ENCODE data around the gene RSAD2. TPM values are rescaled to one million over a fixed set of nuclear protein-coding genes. Genes with fewer than 3 reads are reported as not detected.

Gene RSAD2
- total RNA-seq, 1 experiment from 2014 or later = 0.48 TPM

DNA sequence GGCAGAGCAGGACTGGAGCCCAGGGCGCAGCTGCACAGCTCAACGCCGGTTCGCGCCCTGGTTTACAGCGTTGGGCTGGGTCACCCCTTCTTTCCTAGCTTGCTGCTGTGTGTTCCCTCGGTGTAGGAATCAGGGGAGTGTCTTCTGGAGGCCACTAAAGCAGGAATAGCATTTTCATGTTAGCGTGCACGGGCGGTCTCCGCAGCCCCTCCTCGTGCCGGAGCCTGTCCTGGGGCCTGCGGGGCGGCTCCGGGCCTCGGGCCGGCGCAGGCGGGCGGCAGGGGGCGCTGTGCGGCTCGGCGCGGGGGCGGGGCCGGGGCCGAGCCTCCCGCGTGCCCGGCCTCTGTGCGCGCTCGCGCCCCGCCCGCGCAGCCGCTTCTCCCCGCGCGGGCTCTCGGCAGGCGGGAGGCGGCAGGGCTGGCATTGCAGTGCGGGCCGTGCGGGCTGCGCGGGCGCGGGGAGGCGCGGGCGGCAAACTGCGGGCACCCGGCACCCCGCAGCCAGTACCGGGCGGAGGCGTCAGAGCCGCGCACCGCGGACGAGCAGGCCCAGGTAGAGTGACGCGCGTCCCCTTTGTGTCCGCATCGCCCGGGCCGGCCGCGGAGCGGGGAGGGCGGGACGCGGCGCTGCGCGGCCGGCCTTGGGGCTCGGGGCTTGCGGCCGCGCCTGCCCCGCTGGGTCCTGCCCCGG lies 39.6 kb downstream of the RSAD2 start, which contains the start of gene RNF144A:
Gene RNF144A (plus strand): TSS at position 342 of the 690 bp plus-strand sequence. CDS start 79,515 bp downstream, outside the sequence.
- DNase-seq (ENCODE audit: low read depth, low spot score) = peak; percentile 66
- in situ Hi-C loops (cut with HindIII; ENCODE audit: low pct_unique_long_range_greater_than_20kb, low sequenced_read_pairs) = no loop called here

DNA sequence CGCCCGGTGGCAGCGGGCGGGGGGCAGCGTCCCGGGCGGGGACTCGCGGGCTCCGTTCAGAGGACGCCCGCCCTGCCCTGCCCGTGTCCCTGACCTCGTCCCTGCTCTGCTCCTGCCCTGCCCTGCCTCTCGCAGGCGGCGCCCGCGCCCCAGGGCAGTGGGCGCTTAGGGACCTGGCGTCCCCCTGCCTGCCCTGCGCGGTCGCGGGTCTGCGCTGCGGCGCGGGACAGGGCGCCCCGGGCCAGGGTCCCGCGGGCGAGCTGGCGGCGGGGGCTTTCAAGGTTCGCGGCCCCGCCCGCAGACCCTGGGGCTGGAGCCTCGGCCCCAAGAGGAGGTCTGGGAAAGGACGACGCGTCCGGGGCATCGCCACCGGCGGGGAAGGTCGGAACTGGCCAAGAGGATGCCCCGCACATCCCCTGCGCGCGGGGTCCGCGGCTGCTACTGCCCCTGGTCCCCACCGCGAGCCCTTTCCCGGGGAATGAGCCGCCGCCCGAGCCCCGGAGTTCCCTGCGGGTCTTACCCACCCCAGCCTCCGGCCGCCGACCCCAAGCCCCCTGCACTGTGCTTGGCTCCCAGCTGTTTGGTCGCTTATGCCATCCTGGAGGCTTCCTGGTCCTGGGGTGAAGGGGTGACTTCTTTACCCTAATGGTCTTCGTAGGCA lies 40.3 kb downstream of the RSAD2 start:
- in situ Hi-C loops (cut with HindIII; ENCODE audit: low pct_unique_long_range_greater_than_20kb, low sequenced_read_pairs) = no loop called here
- DNase-seq (ENCODE audit: low read depth, low spot score) = no peak

DNA sequence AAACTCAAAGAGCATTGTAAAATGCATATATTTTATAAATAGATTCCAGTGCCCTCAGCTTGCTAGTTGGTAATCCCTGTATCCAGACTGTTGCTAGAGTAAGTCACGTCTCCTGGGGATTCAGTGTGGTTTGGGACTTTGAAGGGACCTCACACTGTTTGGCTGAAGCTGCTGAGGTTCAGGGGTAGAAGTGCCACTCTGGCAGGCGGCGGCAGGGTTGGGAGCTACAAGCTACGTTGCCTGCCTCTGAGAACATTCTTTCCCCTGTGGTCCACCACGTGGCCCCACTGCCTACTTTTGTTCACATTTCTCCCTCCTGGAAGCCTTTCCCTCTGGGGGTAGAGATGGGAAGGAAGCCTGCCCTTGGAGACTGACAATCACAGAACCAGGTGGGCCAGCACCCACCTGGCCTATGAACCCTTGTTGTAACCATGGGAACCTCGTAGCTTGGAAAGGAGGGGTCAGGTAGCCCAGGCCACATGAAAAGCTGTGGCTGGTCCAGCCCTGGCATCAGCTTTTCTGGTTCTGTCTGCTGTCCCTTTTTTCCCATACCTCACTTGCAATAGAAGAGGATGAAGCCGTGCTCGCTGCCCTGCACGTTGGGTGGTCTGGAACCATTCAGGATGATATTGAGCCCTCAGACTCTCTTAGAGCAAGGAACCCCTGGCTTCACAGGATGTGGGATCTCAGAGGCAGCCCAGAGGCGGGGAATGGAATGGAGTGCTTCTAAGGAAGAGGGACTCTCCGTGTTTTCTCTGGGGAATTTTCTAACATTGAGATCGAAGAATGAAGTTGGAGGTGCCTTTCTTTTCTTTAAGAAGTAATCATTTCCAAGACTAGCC lies 42.5 kb downstream of the RSAD2 start:
- in situ Hi-C loops (cut with HindIII; ENCODE audit: low pct_unique_long_range_greater_than_20kb, low sequenced_read_pairs) = no loop called here
- no peak for DNase-seq (ENCODE audit: low read depth, low spot score)

DNA sequence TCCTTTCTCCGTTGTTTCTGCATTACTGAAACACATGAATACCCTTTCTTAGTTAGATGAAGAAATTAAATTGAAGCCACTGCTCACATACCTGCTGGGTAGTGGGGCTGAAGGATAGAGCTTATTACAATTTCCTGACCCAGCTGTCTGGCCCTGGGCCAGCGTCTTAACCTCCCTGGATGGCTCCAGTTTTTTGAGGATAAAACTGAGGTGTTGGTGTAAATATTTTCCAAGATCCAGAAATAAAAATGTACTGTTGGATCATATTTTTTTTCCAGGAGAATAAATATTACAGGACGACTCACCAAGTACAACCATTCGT lies 43.1 kb downstream of the RSAD2 start:
- in situ Hi-C loops (cut with HindIII; ENCODE audit: low pct_unique_long_range_greater_than_20kb, low sequenced_read_pairs) = no loop called here

DNA sequence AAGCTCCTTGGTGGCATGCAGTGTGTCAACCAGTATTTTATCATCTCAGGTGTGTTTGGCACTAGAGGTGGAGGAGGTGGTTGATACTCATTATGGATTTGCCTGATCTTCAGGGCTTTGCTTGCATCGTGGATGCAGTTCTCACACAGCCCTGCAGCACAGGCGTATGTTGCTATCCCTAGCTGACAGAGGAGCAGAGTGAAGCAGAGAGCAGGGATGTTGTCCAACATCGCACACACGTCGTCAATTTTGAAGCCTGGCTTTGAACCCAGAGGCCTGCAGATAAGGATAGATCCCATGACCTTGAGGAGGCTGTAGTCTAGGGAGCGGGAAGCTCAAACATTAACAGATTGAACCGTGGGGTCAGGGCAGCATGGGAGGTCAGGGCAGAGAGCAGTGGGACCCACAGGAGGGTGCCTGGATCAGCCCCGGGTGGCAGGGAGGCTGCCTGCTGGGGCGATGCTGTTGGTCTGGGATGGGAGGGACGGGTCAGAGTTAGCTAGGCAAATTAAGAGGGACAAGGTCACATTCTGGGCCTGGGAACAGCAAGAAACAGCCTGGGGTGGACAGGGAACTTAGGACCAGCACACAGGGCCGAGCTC lies 43.8 kb downstream of the RSAD2 start:
- in situ Hi-C loops (cut with HindIII; ENCODE audit: low pct_unique_long_range_greater_than_20kb, low sequenced_read_pairs) = no loop called here

More for the DNA sequence above, 43.1 kb downstream of the RSAD2 start:
- no peak for DNase-seq (ENCODE audit: low read depth, low spot score)

DNA sequence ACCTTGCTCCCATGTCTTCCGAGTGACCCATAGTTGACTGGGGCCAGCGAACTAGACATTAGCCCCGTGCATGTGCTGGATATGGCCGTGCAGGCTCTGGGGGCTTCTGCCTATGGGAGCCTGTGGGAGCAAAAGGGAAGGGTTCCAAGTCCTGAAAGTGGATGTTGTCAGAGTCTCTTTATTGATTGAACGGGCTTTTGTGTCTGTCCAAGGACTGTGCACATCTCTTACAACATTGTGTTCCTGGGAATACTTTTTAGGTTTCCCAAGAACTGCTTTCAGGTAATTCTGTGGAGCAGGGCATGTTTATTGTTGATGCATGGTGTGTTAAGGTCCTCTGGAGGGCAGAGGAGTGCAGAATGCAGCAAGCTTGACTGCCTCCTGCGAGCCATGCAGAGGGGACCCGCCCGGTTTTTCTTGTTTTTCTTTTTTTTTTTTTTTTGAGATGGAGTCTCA lies 44.7 kb downstream of the RSAD2 start:
- in situ Hi-C loops (cut with HindIII; ENCODE audit: low pct_unique_long_range_greater_than_20kb, low sequenced_read_pairs) = no loop called here
- DNase-seq (ENCODE audit: low read depth, low spot score) = peak; percentile 50

More for the DNA sequence above, 43.8 kb downstream of the RSAD2 start:
- no peak for DNase-seq (ENCODE audit: low read depth, low spot score)

DNA sequence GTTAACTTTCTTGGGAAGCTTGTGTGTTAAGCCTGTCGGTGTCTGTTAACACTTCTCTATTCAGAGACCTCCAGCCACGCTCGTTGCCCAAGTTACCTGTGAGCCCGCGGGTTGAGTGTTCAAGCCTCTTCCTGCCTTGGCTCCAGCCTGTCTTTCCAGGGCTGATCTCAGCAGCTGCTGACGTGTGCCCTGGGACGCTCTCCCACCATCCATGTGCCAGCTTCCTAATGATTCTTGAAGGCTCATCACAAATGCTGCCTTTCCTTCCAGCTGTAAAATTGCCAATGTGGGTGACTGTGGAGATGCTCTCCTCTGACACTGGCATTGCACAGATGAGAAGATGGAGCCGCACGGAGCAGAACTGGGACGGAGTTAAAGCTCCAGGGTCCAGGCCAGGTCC lies 45.7 kb downstream of the RSAD2 start:
- no peak for DNase-seq (ENCODE audit: low read depth, low spot score)
- in situ Hi-C loops (cut with HindIII; ENCODE audit: low pct_unique_long_range_greater_than_20kb, low sequenced_read_pairs) = no loop called here

DNA sequence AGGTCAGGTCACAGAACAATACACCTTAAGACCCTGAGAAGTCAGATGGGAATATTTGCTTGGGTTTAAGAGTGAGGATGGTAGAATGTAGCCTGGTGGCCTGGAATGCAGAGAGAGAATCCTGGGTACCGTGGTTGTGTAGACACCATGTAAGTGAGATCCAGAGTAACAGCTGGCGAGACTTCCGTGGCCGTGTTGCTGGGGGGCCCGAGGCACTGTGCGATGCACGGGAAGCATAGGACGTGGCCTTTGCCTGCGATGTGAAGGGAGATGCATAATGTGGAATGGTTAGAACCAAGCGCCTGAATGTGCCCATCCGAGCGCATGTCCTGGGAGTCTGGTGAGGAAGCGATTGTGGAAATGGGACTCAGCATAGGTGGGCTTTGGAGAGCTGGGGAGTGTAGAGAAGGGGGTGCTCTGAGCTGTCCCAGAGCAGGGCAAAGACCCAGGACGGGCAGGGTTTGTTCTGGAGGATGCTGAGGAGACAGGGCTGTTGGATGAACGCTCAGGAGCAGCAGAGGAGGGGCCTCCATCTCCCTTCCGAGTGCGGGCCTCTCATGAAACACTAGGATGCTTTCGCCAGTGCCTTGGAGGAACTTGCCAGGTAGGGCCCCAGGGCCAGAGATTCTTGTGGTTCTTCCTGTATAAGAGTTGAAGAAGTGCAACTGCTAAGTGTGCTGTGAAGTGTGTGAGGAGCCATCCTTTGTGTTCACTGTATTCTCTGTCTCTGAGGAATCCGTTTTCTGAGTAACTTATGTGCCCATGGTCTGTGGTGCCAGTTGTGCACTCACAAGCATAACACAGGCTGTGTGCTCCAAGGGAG lies 46.7 kb downstream of the RSAD2 start:
- in situ Hi-C loops (cut with HindIII; ENCODE audit: low pct_unique_long_range_greater_than_20kb, low sequenced_read_pairs) = no loop called here
- no peak for DNase-seq (ENCODE audit: low read depth, low spot score)

DNA sequence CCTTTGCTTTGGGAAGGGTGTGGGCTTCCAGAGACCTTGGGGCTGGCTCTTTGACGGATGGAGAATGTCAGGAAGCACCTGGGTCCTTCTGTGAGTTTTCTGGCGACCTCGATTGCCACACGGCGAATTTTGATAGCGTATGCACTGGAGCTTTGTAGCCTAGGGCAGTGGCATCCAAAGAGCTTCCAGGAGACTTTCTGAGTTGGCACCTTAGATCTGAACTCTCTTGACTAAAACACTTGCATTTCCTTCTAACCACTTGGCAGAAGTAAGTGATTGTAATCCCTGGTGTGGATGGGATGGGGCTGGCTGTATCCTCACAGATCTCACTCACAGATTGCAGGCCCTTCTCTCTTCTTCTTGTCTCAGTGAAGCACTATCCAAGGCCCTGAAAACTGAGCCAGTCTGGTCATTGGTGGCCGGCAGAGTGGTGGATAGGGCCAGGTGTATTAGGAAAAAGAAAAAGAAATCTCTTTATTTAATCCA lies 47.4 kb downstream of the RSAD2 start:
- in situ Hi-C loops (cut with HindIII; ENCODE audit: low pct_unique_long_range_greater_than_20kb, low sequenced_read_pairs) = no loop called here
- DNase-seq (ENCODE audit: low read depth, low spot score) = no peak

DNA sequence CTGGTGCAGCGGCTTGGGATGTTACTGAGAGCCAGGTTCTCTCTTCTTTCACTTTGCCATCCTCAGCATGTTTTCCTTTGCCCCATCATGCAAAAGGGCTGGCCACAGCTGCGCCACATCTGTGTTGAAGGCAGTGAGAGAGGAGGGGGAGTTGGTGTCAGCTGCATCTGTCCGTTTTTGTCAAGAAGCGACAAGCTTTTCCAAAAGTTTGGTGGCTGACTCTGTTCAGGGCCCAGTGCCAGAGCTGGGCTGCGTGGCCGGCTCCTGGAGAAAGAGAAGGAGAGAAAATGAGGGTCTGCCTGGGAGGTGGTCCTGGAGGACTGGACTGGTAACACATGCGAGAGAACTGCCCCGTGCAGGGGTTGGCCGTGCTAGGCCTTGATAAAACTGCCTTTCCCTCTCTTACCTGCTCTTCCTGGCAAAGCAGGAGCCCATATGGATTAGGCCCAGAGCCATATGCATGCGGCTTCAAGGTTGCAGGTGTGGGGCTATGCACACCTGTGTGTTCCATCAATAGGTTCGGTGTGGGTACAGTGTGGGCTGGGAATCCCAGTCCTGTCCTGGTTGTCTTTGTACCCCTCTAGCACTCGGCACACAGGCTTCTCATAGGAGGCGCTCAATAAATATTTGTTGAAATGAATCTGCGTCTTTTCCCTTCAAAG lies 48.6 kb downstream of the RSAD2 start:
- DNase-seq (ENCODE audit: low read depth, low spot score) = no peak
- in situ Hi-C loops (cut with HindIII; ENCODE audit: low pct_unique_long_range_greater_than_20kb, low sequenced_read_pairs) = no loop called here

DNA sequence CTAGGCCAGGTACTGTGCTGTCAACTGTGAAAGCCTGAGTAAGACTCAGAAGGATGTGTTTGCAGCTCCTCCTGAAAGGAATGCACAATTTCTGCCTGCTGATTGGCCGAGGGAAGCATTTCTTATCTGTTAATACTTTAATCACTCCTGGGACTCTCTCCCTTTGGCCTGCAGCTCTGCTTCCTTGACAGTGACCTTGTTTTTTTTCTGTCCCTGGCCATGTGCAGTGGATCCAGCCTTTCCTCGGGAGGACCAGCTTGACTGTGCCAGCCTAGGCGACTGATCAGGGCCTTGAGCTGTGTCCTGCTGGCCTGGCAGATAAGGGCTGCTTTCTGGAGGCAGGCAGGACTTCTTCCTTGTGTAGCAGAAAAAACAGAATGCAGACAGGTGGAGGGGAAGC lies 49.6 kb downstream of the RSAD2 start:
- no peak for DNase-seq (ENCODE audit: low read depth, low spot score)
- in situ Hi-C loops (cut with HindIII; ENCODE audit: low pct_unique_long_range_greater_than_20kb, low sequenced_read_pairs) = no loop called here

DNA sequence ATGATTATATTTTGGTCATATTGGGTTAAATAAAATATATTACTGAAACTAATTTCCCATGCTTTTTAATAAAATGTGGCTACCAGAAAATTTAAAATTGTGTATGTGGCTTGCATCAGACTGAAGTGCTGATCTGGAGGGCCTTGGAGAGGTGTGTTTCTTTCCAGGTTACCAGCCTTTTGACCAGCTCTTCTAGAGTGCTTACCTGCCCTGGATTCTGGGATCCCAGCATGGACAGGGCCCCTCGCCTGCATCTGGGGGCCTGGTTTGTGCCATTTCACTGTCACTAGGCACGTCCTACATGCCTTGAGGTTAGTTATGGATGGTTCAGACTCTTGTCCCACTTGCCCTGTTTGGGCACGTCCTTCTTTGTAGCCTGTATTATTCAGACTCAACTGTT lies 50.2 kb downstream of the RSAD2 start:
- no peak for DNase-seq (ENCODE audit: low read depth, low spot score)
- in situ Hi-C loops (cut with HindIII; ENCODE audit: low pct_unique_long_range_greater_than_20kb, low sequenced_read_pairs) = no loop called here

DNA sequence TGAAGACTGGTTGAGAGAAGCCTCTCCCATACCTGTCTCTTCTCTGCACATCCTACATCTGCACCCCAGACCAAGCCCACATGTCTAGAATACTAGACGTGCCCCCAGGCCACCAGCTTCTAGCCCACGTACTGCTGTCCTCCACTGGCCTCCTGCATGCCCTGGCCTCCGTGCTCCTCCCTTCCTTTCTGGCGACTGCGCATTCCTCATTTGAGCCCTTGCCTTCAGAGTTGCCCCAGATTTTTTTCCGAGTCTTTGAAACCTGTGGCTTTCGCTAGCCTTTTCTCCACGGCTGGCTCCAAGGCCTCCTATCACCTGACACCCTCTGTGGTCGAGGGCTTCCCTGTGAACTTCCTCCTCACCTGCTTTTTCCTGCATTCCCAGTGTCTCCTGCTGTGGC lies 50.9 kb downstream of the RSAD2 start:
- in situ Hi-C loops (cut with HindIII; ENCODE audit: low pct_unique_long_range_greater_than_20kb, low sequenced_read_pairs) = no loop called here

DNA sequence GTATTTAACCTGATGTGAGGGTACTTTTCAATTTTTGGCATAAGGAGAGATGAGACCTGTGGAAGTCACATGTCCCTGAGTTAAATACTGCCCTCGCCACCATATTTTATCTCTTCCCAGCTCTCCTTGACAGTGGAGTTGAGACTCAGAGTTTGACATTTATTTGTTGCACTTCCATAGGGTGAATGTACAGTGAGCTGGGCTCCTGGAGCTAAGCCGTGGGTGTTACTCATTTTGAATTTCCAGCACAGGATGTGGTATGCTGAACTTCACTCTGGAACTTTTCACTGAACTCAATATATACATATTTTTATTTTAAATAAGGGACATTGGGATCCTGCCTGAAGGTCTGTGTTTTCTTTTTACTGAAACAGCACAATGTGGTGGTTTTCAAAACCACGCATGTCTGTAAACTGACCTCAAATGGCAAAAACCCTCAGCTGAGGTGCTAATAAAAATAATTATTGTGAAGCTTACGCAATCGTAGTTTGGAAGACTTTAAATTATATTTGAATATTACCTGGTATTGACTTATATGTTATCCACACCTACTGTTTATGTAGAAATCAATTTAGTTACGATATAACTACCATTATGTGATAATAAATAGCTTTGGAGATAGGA lies 51.7 kb downstream of the RSAD2 start:
- in situ Hi-C loops (cut with HindIII; ENCODE audit: low pct_unique_long_range_greater_than_20kb, low sequenced_read_pairs) = no loop called here
- DNase-seq (ENCODE audit: low read depth, low spot score) = no peak

More for the DNA sequence above, 50.9 kb downstream of the RSAD2 start:
- no peak for DNase-seq (ENCODE audit: low read depth, low spot score)

DNA sequence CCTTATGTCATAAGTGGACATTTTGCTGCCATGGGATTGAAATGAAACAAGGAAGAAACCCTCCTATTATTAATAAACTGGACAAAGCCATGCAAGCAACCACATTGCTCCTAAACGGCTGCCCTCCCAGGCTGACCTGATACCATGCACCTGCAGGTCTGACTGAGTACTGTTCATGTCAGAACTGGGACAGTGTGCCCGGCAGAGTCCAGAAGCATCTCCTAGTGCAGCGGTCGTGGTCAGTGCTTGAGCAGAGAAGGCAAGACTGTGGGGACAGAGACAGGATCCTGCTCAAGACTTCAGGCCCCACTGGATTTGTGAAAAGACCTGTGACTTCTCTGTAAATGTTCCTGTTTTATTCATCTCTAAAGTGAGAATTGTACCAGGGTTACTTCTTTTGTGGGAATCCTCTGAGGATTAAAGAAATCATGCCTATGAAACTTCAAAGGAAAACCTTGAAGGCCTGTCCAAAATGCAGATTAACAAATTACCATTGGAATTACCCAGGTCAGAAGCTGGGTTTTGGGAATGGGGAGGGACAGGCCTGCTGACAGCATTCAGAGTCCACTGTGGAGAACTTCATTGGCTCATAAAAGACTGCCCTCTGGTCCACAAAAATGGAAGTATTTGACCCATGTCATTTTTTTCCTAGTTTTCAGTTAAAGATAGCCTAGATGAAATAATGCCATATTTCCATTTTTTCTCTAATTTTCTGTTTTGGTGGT lies 53.5 kb downstream of the RSAD2 start:
- no peak for DNase-seq (ENCODE audit: low read depth, low spot score)
- in situ Hi-C loops (cut with HindIII; ENCODE audit: low pct_unique_long_range_greater_than_20kb, low sequenced_read_pairs) = no loop called here

DNA sequence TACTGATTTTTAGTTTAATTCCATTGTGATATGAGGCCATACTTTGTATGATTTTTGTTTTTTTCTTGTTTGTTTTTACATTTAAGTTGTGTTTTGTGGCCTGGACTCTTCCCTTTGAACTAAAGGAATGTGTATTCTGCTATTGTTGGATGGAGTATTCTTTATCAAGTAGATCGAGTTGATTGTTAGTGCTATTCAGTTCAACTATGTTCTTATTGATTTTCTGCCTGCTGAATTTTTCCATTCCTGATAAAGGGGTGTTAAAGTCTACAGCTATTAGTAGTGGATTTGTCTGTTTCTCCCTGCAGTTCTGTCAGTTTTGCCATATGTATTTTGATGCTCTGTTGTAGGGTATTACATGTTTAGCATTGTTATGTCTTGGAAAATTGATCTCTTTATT lies 54.2 kb downstream of the RSAD2 start:
- no peak for DNase-seq (ENCODE audit: low read depth, low spot score)
- in situ Hi-C loops (cut with HindIII; ENCODE audit: low pct_unique_long_range_greater_than_20kb, low sequenced_read_pairs) = no loop called here
